ENCODE measurements around the gene TMEM89.
A peak's percentile ranks its signal among the peaks of the same experiment; 100 is the strongest.

The TMEM89 gene

GRCh38 chr3:48621461-48621869 is at the start of gene TMEM89:
TSS of gene TMEM89 (minus strand) at chr3:48621769. CDS start at chr3:48621756, 13 bp downstream.
- H3K36me3 Mint-ChIP-seq (ENCODE audit: low read depth): peaks cover 33% of the 10 kb centered on the region

DNA sequence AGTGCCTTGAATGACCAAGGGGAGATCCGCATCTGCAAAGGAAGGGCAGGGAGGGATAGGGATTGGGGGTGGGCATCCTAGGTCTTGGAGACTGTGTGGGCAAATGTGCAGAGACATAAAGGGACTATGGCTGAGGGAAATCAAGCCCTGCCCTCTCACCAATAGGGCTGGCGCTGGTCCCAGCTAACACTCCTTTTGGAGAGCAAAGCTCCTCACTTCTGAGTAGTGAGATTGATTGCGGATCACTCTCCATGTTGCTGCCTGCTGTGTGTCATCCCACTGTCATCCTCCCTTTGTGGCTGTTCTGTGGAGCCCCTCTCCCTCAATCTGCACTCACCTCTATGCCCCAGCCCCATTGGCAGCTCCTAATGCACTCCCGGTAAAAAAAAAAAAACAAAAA is 43.4 kb upstream of the TMEM89 start:
- Mint-ChIP-seq H3K4me1 (ENCODE audit: low read depth) (peaks cover 14% of the 10 kb centered on the region), H3K27ac (no peak overlapping the region), H3K27me3 (ENCODE audit: low read depth) (peaks cover 7% of the 10 kb centered on the region), H3K36me3 (ENCODE audit: low read depth) (peaks cover 2% of the 10 kb centered on the region), H3K4me3 (no peak overlapping the region), H3K9me3 (no peaks in the 10 kb centered on the region)
- no peak for DNase-seq (ENCODE audit: low spot score)

More at GRCh38 chr3:48621461-48621869, at the start of gene TMEM89:
- no peak within 1 kb of the TSS for H3K4me3 Mint-ChIP-seq
- H3K27ac Mint-ChIP-seq: peak within 1 kb of the TSS; percentile 52
- H3K9me3 Mint-ChIP-seq: peaks cover 14% of the 10 kb centered on the region
- H3K4me1 Mint-ChIP-seq (ENCODE audit: low read depth): peaks cover 11% of the 10 kb centered on the region
- no peaks in the 10 kb centered on the region for H3K27me3 Mint-ChIP-seq (ENCODE audit: low read depth)
- no peak for DNase-seq (ENCODE audit: low spot score)

DNA sequence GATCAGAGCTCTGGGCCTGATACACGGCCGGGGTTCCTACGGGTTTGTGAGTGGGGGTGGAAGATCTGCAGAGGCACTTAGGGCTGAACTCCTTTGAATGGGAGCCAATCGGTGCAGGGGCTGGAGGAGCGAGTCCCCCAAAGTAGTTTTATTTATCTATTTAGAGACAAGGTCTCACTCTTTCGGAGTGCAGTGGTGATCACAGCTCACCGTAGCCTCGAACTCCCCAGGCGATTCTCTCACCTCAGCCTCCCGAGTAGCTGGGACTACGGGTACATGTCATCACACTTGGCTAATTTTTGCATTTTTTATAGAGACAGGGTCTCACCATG is 42.7 kb upstream of the TMEM89 start:
- Mint-ChIP-seq H3K4me3 (peak overlapping the region; percentile 96), H3K27me3 (ENCODE audit: low read depth) (peaks cover 11% of the 10 kb centered on the region), H3K36me3 (ENCODE audit: low read depth) (peaks cover 2% of the 10 kb centered on the region), H3K4me1 (ENCODE audit: low read depth) (peaks cover 14% of the 10 kb centered on the region), H3K27ac (peak overlapping the region; percentile 98), H3K9me3 (no peaks in the 10 kb centered on the region)
- no peak for DNase-seq (ENCODE audit: low spot score)

GRCh38 chr3:48663489-48664312 is 42.1 kb upstream of the TMEM89 start:
- H3K27me3 Mint-ChIP-seq (ENCODE audit: low read depth): peaks cover 11% of the 10 kb centered on the region
- H3K4me3 Mint-ChIP-seq: peak overlapping the region; percentile 96
- no peaks in the 10 kb centered on the region for H3K9me3 Mint-ChIP-seq
- peak; percentile 96 for DNase-seq (ENCODE audit: low spot score)
- peak overlapping the region; percentile 98 for H3K27ac Mint-ChIP-seq
- peaks cover 14% of the 10 kb centered on the region for H3K4me1 Mint-ChIP-seq (ENCODE audit: low read depth)
- peaks cover 2% of the 10 kb centered on the region for H3K36me3 Mint-ChIP-seq (ENCODE audit: low read depth)

DNA sequence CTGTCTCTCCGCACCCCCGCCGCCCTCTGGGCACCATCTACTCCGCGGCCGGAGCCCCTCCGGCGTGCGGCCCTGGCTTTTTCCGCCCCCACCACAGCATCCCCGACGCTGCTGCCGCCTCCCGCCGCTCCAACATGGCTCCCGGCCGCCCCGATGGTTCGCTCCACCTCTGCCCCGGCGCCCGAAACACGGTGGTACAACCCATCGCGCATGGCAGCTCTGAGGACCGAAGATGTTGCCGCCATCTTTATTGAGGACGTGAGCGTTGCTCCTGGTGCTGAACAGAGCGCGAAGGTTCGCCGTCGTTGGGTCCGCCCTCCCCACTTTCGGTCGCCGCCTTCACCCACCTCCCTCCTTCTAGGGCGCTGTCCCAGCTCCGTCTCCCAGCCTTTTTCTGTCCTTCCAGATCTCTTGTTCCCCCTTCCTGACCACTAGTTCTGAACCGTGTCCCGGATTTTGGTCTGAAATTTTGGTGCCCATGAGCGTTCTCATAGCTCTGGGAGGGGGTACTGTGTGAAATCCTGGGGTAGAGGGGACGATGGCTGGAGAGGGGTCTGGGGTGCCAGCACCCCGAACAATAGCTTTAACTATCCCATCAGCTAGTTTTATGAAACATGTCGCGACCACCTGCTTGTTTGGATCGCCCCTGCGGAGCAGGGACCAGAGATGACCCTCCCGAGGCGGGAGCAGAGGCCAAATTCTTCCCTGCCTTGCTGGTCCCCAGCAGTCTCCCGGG is 41.4 kb upstream of the TMEM89 start, which contains the start of gene CELSR3:
CELSR3 (minus strand) TSS at position 134 of the 736 bp plus-strand sequence. CDS start 252 bp downstream, outside the sequence.
- Mint-ChIP-seq H3K27ac (peak within 1 kb of the TSS; percentile 98), H3K9me3 (no peaks in the 10 kb centered on the region), H3K27me3 (ENCODE audit: low read depth) (peaks cover 11% of the 10 kb centered on the region), H3K36me3 (ENCODE audit: low read depth) (peaks cover 2% of the 10 kb centered on the region), H3K4me3 (peak within 1 kb of the TSS; percentile 96), H3K4me1 (ENCODE audit: low read depth) (peaks cover 14% of the 10 kb centered on the region)
- peak; percentile 77 for DNase-seq (ENCODE audit: low spot score)

DNA sequence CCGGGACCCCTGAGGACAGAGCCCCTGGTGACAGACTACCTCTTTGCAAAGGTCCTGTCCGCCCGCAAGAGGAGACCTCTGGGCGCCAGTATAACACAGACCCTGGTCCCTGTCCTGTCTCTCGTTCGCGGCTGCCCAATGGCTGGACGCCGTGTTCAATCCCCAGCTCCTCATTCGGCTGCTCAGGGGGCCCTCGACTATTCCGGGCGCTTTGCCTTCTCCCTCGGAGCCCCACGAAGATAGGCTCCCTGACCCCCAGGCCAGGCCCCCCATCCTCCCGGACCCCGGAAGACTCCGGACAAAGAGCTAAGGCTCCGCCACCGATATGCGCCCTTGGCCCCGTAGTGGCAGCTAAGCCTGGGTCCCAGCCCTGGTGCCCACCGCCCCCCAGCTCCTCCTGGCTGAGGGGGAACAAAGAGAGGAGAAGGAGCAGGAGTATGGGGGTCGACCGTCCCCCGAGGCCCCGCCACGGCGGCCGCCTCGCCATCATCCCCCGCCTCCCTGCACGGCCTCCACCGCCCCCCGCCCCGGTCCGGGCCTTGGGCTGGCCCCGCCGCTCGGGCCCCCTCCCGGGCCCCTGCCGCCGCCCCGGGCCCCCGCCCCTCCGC is 40.7 kb upstream of the TMEM89 start:
- peak overlapping the region; percentile 50 for H3K4me3 Mint-ChIP-seq
- peaks cover 2% of the 10 kb centered on the region for H3K36me3 Mint-ChIP-seq (ENCODE audit: low read depth)
- peaks cover 14% of the 10 kb centered on the region for H3K4me1 Mint-ChIP-seq (ENCODE audit: low read depth)
- no peak for DNase-seq (ENCODE audit: low spot score)
- peaks cover 11% of the 10 kb centered on the region for H3K27me3 Mint-ChIP-seq (ENCODE audit: low read depth)
- H3K27ac Mint-ChIP-seq: no peak overlapping the region
- no peaks in the 10 kb centered on the region for H3K9me3 Mint-ChIP-seq

- Mint-ChIP-seq H3K27me3 (ENCODE audit: low read depth) (peaks cover 11% of the 10 kb centered on the region), H3K27ac (no peak overlapping the region), H3K36me3 (ENCODE audit: low read depth) (peaks cover 2% of the 10 kb centered on the region), H3K4me3 (peak overlapping the region; percentile 50), H3K4me1 (ENCODE audit: low read depth) (peaks cover 14% of the 10 kb centered on the region), H3K9me3 (no peaks in the 10 kb centered on the region)
- DNase-seq (ENCODE audit: low spot score): peak; percentile 78
Observed at GRCh38 chr3:48661501-48662144, 40.1 kb upstream of the TMEM89 start.

DNA sequence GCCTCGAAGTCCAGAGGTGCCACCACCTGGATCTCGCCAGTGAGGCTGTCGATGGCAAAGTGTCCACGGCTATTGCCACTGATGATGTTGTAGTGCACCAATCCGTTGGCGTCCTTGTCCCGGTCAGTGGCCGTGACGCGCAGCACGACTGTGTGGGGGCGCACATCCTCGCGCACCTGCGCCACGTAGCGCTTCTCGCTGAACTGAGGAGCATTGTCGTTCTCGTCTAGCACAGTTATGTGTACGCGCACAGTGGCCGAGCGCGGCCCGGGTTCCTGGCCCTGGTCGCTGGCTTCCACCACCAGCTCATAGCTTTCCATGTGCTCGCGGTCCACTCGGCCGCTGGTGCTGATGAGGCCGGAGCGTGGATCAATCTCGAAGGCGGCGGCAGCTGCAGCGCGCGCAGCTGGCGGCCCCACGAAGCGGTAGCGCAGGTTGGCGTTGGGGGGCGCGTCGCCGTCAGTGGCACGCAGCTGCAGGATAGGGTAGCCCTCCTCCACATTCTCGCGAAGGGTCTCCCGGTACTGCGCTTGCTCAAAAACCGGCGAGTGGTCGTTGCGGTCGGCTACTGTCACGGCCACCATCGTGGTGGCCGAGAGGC is 39.3 kb upstream of the TMEM89 start:
- H3K27me3 Mint-ChIP-seq (ENCODE audit: low read depth): peaks cover 11% of the 10 kb centered on the region
- no peaks in the 10 kb centered on the region for H3K9me3 Mint-ChIP-seq
- no peak overlapping the region for H3K27ac Mint-ChIP-seq
- no peak overlapping the region for H3K4me3 Mint-ChIP-seq
- H3K4me1 Mint-ChIP-seq (ENCODE audit: low read depth): peaks cover 15% of the 10 kb centered on the region
- DNase-seq (ENCODE audit: low spot score): no peak
- no peaks in the 10 kb centered on the region for H3K36me3 Mint-ChIP-seq (ENCODE audit: low read depth)

DNA sequence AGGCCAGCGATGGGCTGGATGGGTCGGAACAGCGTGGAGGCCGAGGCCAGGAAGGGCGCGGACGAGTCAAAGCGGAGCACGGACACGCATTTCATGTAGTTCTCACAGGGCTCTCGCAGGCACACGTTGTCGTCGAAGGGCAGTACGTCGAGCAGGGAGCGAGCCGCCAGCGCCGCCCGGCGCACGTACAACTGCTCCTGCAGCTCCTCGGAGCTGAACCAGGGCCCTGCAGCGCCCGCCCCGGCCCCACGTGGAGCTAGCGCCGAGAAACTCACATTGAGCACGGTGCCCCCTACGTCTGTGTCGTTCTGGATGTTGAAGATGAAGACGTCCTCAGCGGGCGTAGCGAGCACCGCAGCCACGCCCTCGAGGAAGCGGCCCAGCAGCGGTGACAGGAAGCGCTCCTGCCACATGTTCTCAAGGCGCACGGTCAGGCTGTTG is 35.3 kb upstream of the TMEM89 start:
- peak overlapping the region; percentile 80 for H3K27ac Mint-ChIP-seq
- peaks cover 5% of the 10 kb centered on the region for H3K27me3 Mint-ChIP-seq (ENCODE audit: low read depth)
- DNase-seq (ENCODE audit: low spot score): peak; percentile 33
- H3K9me3 Mint-ChIP-seq: no peaks in the 10 kb centered on the region
- peaks cover 10% of the 10 kb centered on the region for H3K4me1 Mint-ChIP-seq (ENCODE audit: low read depth)
- H3K4me3 Mint-ChIP-seq: peak overlapping the region; percentile 73
- peaks cover 6% of the 10 kb centered on the region for H3K36me3 Mint-ChIP-seq (ENCODE audit: low read depth)

GRCh38 chr3:48656061-48656840 is 34.7 kb upstream of the TMEM89 start:
- peaks cover 10% of the 10 kb centered on the region for H3K4me1 Mint-ChIP-seq (ENCODE audit: low read depth)
- H3K27ac Mint-ChIP-seq: peak overlapping the region; percentile 87
- peak; percentile 89 for DNase-seq (ENCODE audit: low spot score)
- peaks cover 3% of the 10 kb centered on the region for H3K27me3 Mint-ChIP-seq (ENCODE audit: low read depth)
- peak overlapping the region; percentile 75 for H3K4me3 Mint-ChIP-seq
- peaks cover 6% of the 10 kb centered on the region for H3K36me3 Mint-ChIP-seq (ENCODE audit: low read depth)
- H3K9me3 Mint-ChIP-seq: no peaks in the 10 kb centered on the region

DNA sequence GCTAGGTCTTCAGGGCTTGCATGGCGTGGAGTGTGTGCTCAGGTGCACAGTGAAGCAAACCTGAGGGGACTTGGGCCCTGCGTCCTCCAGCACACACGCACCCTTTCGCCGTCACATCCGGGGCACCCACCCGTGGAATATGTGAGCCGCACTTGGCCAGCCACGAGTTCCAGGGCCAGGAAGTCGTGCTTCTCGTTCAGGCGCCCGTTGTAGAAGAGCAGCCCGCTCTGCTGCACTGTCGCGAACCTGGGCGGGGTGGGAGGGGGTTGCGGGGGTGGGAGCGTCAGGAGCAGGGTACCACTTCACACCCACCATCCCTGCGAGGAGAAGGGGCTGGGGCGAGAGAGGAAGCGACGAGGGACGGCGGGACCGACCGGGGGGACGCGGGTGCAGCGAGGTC is 34.0 kb upstream of the TMEM89 start:
- Mint-ChIP-seq H3K4me1 (ENCODE audit: low read depth) (peaks cover 10% of the 10 kb centered on the region), H3K9me3 (no peaks in the 10 kb centered on the region), H3K27ac (peak overlapping the region; percentile 87), H3K36me3 (ENCODE audit: low read depth) (peaks cover 6% of the 10 kb centered on the region), H3K4me3 (peak overlapping the region; percentile 75), H3K27me3 (ENCODE audit: low read depth) (peaks cover 3% of the 10 kb centered on the region)
- DNase-seq (ENCODE audit: low spot score): peak; percentile 62

DNA sequence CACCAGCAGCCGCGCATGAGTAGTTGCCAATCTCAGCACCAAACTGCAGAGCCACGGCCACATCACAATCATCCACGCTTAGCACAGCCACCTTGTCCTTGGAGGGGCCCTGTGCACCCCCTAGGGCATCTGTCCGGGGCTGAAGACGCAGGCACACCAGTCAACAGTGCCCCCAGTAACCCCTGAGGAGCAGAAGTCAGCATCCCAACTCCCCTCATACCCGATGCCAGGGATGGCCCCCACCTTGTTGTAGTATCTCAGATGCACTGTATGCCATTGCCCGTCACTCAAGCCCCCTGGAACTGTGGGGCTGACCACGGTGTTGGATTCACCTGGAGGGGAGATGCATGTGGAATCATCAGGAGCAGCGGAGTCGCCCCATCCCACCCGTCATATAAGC is 33.5 kb upstream of the TMEM89 start:
- peaks cover 10% of the 10 kb centered on the region for H3K4me1 Mint-ChIP-seq (ENCODE audit: low read depth)
- no peak for DNase-seq (ENCODE audit: low spot score)
- peaks cover 6% of the 10 kb centered on the region for H3K36me3 Mint-ChIP-seq (ENCODE audit: low read depth)
- peak overlapping the region; percentile 75 for H3K4me3 Mint-ChIP-seq
- peaks cover 3% of the 10 kb centered on the region for H3K27me3 Mint-ChIP-seq (ENCODE audit: low read depth)
- peak overlapping the region; percentile 87 for H3K27ac Mint-ChIP-seq
- no peaks in the 10 kb centered on the region for H3K9me3 Mint-ChIP-seq

All from T-helper 2 cell treated with Interferon-gamma antibody and Interleukin-4, amounts not matched to agents 5 μg/mL and 100 μg/mL, for 36 hours (primary cell).